Mesendoderm (in vitro differentiated cells): ENCODE results near the gene RASA4B.
"Not testable (repeated sequence)": the region's sequence is repeated elsewhere in the genome, so short reads cannot be mapped to it uniquely, and the experiment has no call there.

Experiments used
- DNase-seq: peaks from one replicate; pipeline ENCODE4 v3.0.0; 2013
- H2AK5ac ChIP-seq: 2 replicates; pipeline ENCODE4 v1.6.1; 2013; ENCODE audit warnings: low read length, inconsistent platforms
- H2BK120ac ChIP-seq: 2 replicates; pipeline ENCODE4 v1.6.1; 2013; ENCODE audit warnings: low read depth, mild to moderate bottlenecking, low read length, moderate library complexity, mixed read lengths
- H2BK15ac ChIP-seq: replicated peaks from 2 replicates; pipeline ENCODE4 v1.6.1; 2013; ENCODE audit warnings: low read depth, mild to moderate bottlenecking, moderate library complexity
- H2BK5ac ChIP-seq: 2 replicates; pipeline ENCODE4 v1.6.1; 2013; ENCODE audit warnings: low read length, inconsistent platforms
- H3K18ac ChIP-seq: 2 replicates; pipeline ENCODE4 v1.6.1; 2013; ENCODE audit warnings: mild to moderate bottlenecking, low read length, mixed read lengths
- H3K23ac ChIP-seq: one replicate; pipeline ENCODE4 v1.6.1; 2013; ENCODE audit warnings: low read length
- H3K27ac ChIP-seq: 2 replicates; pipeline ENCODE4 v1.5.1; 2013; ENCODE audit warnings: low read depth, mild to moderate bottlenecking, inconsistent platforms, low read length, moderate library complexity
- H3K27me3 ChIP-seq: 2 replicates; pipeline ENCODE4 v1.6.1; 2013; ENCODE audit warnings: low read length, control low read depth, mild to moderate bottlenecking, inconsistent platforms; ENCODE audit not compliant: insufficient read depth, poor library complexity
- H3K36me3 ChIP-seq: 2 replicates; pipeline ENCODE4 v1.6.1; 2013; ENCODE audit warnings: low read length, inconsistent platforms; ENCODE audit not compliant: control insufficient read depth, insufficient read depth
- H3K4ac ChIP-seq: one replicate; pipeline ENCODE4 v1.6.1; 2013; ENCODE audit warnings: low read depth, mild to moderate bottlenecking, low read length, moderate library complexity
- H3K4me1 ChIP-seq: 2 replicates; pipeline ENCODE4 v1.6.1; 2013; ENCODE audit warnings: low read depth, low read length, inconsistent platforms; ENCODE audit not compliant: control insufficient read depth
- H3K4me2 ChIP-seq: 2 replicates; pipeline ENCODE4 v1.6.1; 2013; ENCODE audit warnings: low read length
- H3K4me3 ChIP-seq: 2 replicates; pipeline ENCODE4 v1.5.1; 2013; ENCODE audit warnings: mild to moderate bottlenecking, low read length
- H3K56ac ChIP-seq: one replicate; pipeline ENCODE4 v1.6.1; 2013; ENCODE audit warnings: low read length
- H3K79me1 ChIP-seq: 2 replicates; pipeline ENCODE4 v1.6.1; 2013; ENCODE audit warnings: low read length, inconsistent platforms
- H3K79me2 ChIP-seq: 2 replicates; pipeline ENCODE4 v1.6.1; 2013; ENCODE audit warnings: mild to moderate bottlenecking, low read length; ENCODE audit not compliant: control insufficient read depth, insufficient read depth
- H3K9ac ChIP-seq: 2 replicates; pipeline ENCODE4 v1.6.1; 2013; ENCODE audit warnings: low read length, inconsistent platforms
- H4K5ac ChIP-seq: one replicate; pipeline ENCODE4 v1.6.1; 2013; ENCODE audit warnings: low read length
- H4K8ac ChIP-seq: one replicate; pipeline ENCODE4 v1.6.1; 2013; ENCODE audit warnings: low read depth, mild to moderate bottlenecking, control low read depth, low read length, moderate library complexity
- WGBS: extraction: QIAGEN DNeasy Blood & Tissue Kit; methylation state at CpG from one replicate; pipeline ENCODE4 v1.1.7; 2013; ENCODE audit warnings: low lambda C conversion rate, missing lambda C conversion rate; ENCODE audit not compliant: insufficient coverage; ENCODE audit errors: extremely low coverage; 5-methylcytosine and 5-hydroxymethylcytosine counted together

Gene RASA4B

GRCh38 chr7:102505298-102506185 is 12.0 kb downstream of the RASA4B start:
- H2BK5ac ChIP-seq, H3K36me3 ChIP-seq, H3K4me2 ChIP-seq, H2BK15ac ChIP-seq, H3K9ac ChIP-seq, H2BK120ac ChIP-seq, H2AK5ac ChIP-seq, H3K79me2 ChIP-seq, H4K8ac ChIP-seq, H4K5ac ChIP-seq, H3K27me3 ChIP-seq, H3K56ac ChIP-seq, DNase-seq, H3K4ac ChIP-seq, H3K79me1 ChIP-seq, H3K4me1 ChIP-seq, H3K27ac ChIP-seq, H3K23ac ChIP-seq, H3K18ac ChIP-seq, H3K4me3 ChIP-seq: not testable (repeated sequence)
- WGBS: no CpG with 5 or more reads among the region's 24 CpGs

GRCh38 chr7:102503141-102503540 is 14.4 kb downstream of the RASA4B start:
- not testable (repeated sequence) for H3K27me3 ChIP-seq, H3K4me1 ChIP-seq, H2BK120ac ChIP-seq, H4K5ac ChIP-seq, H3K23ac ChIP-seq, H3K4me2 ChIP-seq, H4K8ac ChIP-seq, H2AK5ac ChIP-seq, H2BK15ac ChIP-seq, H3K4me3 ChIP-seq, H3K9ac ChIP-seq, H3K79me1 ChIP-seq, H3K56ac ChIP-seq, DNase-seq, H3K79me2 ChIP-seq, H3K4ac ChIP-seq, H3K27ac ChIP-seq, H2BK5ac ChIP-seq, H3K18ac ChIP-seq, H3K36me3 ChIP-seq
- WGBS: no CpG with 5 or more reads among the region's 12 CpGs

GRCh38 chr7:102498321-102498720 is 19.3 kb downstream of the RASA4B start:
- H3K79me2 ChIP-seq, H3K4me3 ChIP-seq, DNase-seq, H2BK5ac ChIP-seq, H2BK15ac ChIP-seq, H3K36me3 ChIP-seq, H4K8ac ChIP-seq, H3K4ac ChIP-seq, H4K5ac ChIP-seq, H3K27ac ChIP-seq, H3K79me1 ChIP-seq, H3K9ac ChIP-seq, H3K4me1 ChIP-seq, H2AK5ac ChIP-seq, H3K56ac ChIP-seq, H3K4me2 ChIP-seq, H3K23ac ChIP-seq, H2BK120ac ChIP-seq, H3K18ac ChIP-seq, H3K27me3 ChIP-seq: not testable (repeated sequence)
- no CpG with 5 or more reads among the region's 16 CpGs for WGBS

- H3K4ac ChIP-seq, H2AK5ac ChIP-seq, H3K79me1 ChIP-seq, H3K79me2 ChIP-seq, H3K4me3 ChIP-seq, H3K23ac ChIP-seq, H4K5ac ChIP-seq, H3K36me3 ChIP-seq, H3K4me1 ChIP-seq, H4K8ac ChIP-seq, H2BK15ac ChIP-seq, H2BK120ac ChIP-seq, DNase-seq, H3K9ac ChIP-seq, H3K18ac ChIP-seq, H3K4me2 ChIP-seq, H2BK5ac ChIP-seq, H3K27me3 ChIP-seq, H3K27ac ChIP-seq, H3K56ac ChIP-seq: not testable (repeated sequence)
- WGBS: no CpG with 5 or more reads among the region's 5 CpGs
These were observed 20.3 kb downstream of the RASA4B start for GRCh38 chr7:102497308-102497707.

- not testable (repeated sequence) for H3K27ac ChIP-seq, H3K79me2 ChIP-seq, H2BK15ac ChIP-seq, H3K36me3 ChIP-seq, H3K9ac ChIP-seq, H3K4me1 ChIP-seq, H3K79me1 ChIP-seq, H2BK120ac ChIP-seq, H2AK5ac ChIP-seq, H3K4me3 ChIP-seq, H3K56ac ChIP-seq, DNase-seq, H3K4ac ChIP-seq, H2BK5ac ChIP-seq, H3K23ac ChIP-seq, H3K4me2 ChIP-seq, H3K18ac ChIP-seq, H3K27me3 ChIP-seq, H4K8ac ChIP-seq, H4K5ac ChIP-seq
- WGBS: no CpG with 5 or more reads among the region's 10 CpGs
These were observed 20.7 kb downstream of the RASA4B start for GRCh38 chr7:102496861-102497260.
